ENCODE data around the gene RNF34. TPM values are rescaled to one million over a fixed set of nuclear protein-coding genes. Genes with fewer than 3 reads are reported as not detected.

Gene RNF34
- total RNA-seq, 4 donors from 2014 or later = 50.4 to 83.4 (median 72.9) TPM

- no peaks in the 10 kb centered on the region for H3K9me3 ChIP-seq
- H3K4me1 ChIP-seq = peaks cover 0 to 13% (median 0%) of the 10 kb centered on the region in 4 donors
- no peak for TF ChIP-seq POLR2A (IDR thresholded peaks at IDR 0.05)
- TF ChIP-seq, protein P1, sequence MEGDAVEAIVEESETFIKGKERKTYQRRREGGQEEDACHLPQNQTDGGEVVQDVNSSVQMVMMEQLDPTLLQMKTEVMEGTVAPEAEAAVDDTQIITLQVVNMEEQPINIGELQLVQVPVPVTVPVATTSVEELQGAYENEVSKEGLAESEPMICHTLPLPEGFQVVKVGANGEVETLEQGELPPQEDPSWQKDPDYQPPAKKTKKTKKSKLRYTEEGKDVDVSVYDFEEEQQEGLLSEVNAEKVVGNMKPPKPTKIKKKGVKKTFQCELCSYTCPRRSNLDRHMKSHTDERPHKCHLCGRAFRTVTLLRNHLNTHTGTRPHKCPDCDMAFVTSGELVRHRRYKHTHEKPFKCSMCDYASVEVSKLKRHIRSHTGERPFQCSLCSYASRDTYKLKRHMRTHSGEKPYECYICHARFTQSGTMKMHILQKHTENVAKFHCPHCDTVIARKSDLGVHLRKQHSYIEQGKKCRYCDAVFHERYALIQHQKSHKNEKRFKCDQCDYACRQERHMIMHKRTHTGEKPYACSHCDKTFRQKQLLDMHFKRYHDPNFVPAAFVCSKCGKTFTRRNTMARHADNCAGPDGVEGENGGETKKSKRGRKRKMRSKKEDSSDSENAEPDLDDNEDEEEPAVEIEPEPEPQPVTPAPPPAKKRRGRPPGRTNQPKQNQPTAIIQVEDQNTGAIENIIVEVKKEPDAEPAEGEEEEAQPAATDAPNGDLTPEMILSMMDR (IDR thresholded peaks at IDR 0.05) = no peak
- H3K36me3 ChIP-seq = peaks cover 0 to 29% (median 0%) of the 10 kb centered on the region in 3 donors
- no peak for DNase-seq
- H3K27me3 ChIP-seq = no peaks in the 10 kb centered on the region
- no peak overlapping the region for H3K27ac ChIP-seq
- H3K4me3 ChIP-seq = no peak overlapping the region
Observed at GRCh38 chr12:121405211-121405610, 5.3 kb downstream of the RNF34 start.

- TF ChIP-seq, protein P1 (IDR thresholded peaks at IDR 0.05) = no peak
- no peak for TF ChIP-seq POLR2A (IDR thresholded peaks at IDR 0.05)
- Histone ChIP-seq H3K36me3 (peaks cover 0 to 31% (median 0%) of the 10 kb centered on the region in 3 donors), H3K4me1 (peaks cover 0 to 13% (median 0%) of the 10 kb centered on the region in 4 donors)
Observed at GRCh38 chr12:121413917-121414316, 14.0 kb downstream of the RNF34 start.

GRCh38 chr12:121417847-121418246, 17.9 kb downstream of the RNF34 start:
- peak in 1 of 3 donors; percentile 56 for DNase-seq
- H3K4me3 ChIP-seq = no peak overlapping the region
- H3K27ac ChIP-seq = no peak overlapping the region
- TF ChIP-seq, protein P1 (IDR thresholded peaks at IDR 0.05) = no peak
- no peak for TF ChIP-seq POLR2A (IDR thresholded peaks at IDR 0.05)
- H3K9me3 ChIP-seq = no peaks in the 10 kb centered on the region
- peaks cover 0 to 68% (median 0%) of the 10 kb centered on the region in 3 donors for H3K36me3 ChIP-seq
- peaks cover 0 to 13% (median 0%) of the 10 kb centered on the region in 4 donors for H3K4me1 ChIP-seq
- no peaks in the 10 kb centered on the region for H3K27me3 ChIP-seq

More at GRCh38 chr12:121413917-121414316, 14.0 kb downstream of the RNF34 start:
- H3K27me3 ChIP-seq = no peaks in the 10 kb centered on the region
- no peaks in the 10 kb centered on the region for H3K9me3 ChIP-seq
- no peak for DNase-seq
- H3K4me3 ChIP-seq = no peak overlapping the region
- H3K27ac ChIP-seq = no peak overlapping the region

GRCh38 chr12:121420109-121420508, 20.2 kb downstream of the RNF34 start:
- Histone ChIP-seq H3K36me3 (peaks cover 0 to 85% (median 4%) of the 10 kb centered on the region in 3 donors), H3K9me3 (no peaks in the 10 kb centered on the region), H3K27ac (no peak overlapping the region), H3K27me3 (no peaks in the 10 kb centered on the region), H3K4me1 (peaks cover 0 to 21% (median 0%) of the 10 kb centered on the region in 4 donors), H3K4me3 (no peak overlapping the region)
- no peak for DNase-seq
- TF ChIP-seq, protein P1 (IDR thresholded peaks at IDR 0.05) = no peak
- no peak for TF ChIP-seq POLR2A (IDR thresholded peaks at IDR 0.05)

- no peaks in the 10 kb centered on the region for H3K27me3 ChIP-seq
- no peak for DNase-seq
- no peaks in the 10 kb centered on the region for H3K9me3 ChIP-seq
- TF ChIP-seq, protein P1 (IDR thresholded peaks at IDR 0.05) = no peak
- TF ChIP-seq POLR2A (IDR thresholded peaks at IDR 0.05) = no peak
- peaks cover 0 to 97% (median 4%) of the 10 kb centered on the region in 3 donors for H3K36me3 ChIP-seq
- H3K27ac ChIP-seq = peak overlapping the region in 1 of 4 donors; percentile 43
- H3K4me1 ChIP-seq = peaks cover 0 to 13% (median 0%) of the 10 kb centered on the region in 4 donors
- H3K4me3 ChIP-seq = no peak overlapping the region
Observed at GRCh38 chr12:121423253-121423652, 23.3 kb downstream of the RNF34 start.

All from Peyer's patch (tissue), 4 donors.